IMR-90 (cell line): ENCODE data around the gene MPPED1.

Experiments
- CEBPB ChIP-seq: IDR thresholded peaks from 2 replicates; pipeline ENCODE4 v1.6.1; 2012; ENCODE audit warnings: low read depth, low read length, improper control_type of control experiment
- CTCF ChIP-seq: conservative IDR thresholded peaks from 2 replicates; pipeline ENCODE4 v1.5.1; 2012; ENCODE audit warnings: mild to moderate bottlenecking, low read depth, low read length, improper control_type of control experiment
- POLR2A ChIP-seq: IDR thresholded peaks from 2 replicates; pipeline ENCODE4 v1.6.1; 2012; ENCODE audit warnings: mild to moderate bottlenecking, low read depth, low read length
- USF2 ChIP-seq: fragments of 150-350 bp; IDR thresholded peaks from 2 replicates; pipeline ENCODE4 v1.6.1; 2017; ENCODE audit warnings: mild to moderate bottlenecking, antibody characterized with exemption, low read length, low read depth

- TF ChIP-seq USF2: no peak
- TF ChIP-seq CTCF: no peak
- TF ChIP-seq CEBPB: no peak
- TF ChIP-seq POLR2A: no peak
These were observed 10.6 kb upstream of the MPPED1 start for GRCh38 chr22:43401233-43401632.
